OCI-M1 (cell line): Measurements from ENCODE around the gene PROSER3.

Experiments
- DNase-seq: peaks from one replicate; lab custom pipeline; 2025; lab: John Stamatoyannopoulos, UW

PROSER3 gene

DNA sequence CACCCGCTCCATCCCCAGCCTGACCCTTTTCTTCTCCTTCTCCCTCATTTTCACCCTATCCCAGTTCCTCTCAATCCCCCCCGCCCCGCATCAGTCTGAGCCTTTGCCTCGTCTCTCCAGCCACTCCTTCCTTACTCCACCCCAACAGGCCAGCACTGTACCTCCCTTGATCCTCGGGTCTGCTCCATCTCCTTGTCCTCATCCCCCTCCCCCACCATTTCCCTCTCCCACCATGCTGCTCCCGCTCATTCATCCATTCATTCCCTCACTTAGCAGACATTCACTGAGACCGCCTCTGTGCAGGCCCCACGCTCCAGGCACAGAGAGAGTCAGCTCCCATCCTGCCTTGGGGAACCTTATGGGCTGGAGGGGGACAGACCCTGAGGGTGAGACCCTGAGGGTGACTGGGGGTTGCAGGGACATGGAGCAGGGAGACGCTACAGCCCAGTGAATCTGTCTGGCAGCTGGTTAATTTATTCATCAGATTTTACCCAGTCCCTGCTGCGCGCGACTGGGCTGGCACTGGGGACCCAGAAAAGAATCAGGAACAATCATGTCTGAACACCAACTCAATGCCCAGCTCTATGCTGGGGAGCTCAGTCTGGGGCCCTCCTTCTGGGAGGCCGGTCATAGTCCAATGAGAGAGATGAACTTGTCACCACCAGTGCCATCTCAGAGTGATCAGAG is 18.3 kb downstream of the PROSER3 start:
- no peak for DNase-seq

DNA sequence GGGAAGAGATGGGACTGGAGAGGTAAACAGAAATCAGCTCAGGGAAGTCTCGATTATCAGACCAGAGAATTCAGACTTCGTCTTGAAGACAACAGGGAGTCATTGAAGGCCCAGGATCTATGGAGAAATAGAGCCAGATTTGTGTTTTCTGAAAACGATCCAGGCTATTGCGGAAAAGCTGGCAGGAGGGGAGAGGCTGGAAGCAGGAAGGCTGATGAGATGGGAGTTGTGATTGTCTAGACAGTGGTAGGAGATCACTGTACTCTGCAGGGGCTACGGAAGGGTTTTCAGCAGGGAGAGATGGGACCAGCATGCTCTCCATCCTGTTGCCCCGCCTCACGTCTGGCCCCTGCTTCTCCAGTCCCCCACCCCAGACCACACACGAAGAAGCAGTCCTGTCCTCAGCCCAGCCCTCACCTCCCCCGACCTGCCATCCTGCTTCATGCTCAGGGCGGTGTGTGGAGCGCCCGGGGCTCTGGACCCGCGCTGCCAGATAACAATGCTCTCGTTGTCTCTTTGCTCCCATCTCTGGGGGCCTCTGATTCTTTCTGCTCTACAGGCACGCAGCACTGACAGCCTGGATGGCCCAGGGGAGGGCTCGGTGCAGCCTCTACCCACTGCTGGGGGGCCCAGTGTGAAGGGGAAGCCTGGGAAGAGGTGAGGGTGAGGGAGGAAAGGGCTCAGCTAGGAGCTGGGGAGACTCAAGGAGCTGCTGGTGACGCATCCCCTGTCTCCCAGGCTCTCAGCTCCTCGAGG is 19.3 kb downstream of the PROSER3 start:
- no peak for DNase-seq

DNA sequence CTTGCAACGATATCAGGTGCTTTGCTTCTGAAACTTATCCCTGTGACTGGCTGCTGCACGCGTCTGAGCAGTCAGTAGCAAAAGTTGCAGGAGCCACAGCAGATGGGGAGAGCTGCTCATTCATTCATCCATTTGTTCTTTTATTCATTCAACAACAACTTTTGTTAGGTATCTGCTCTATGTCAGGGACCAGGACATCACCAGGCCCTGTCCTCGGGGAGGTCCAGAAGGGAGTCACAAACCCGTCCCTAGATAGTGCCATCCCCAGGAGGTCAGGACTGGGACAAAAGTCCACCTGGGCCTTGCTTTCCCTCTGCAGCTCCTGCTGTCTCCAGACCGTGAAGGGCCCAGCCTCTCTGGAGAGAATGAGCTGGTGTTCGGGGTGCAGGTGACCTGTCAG is 20.0 kb downstream of the PROSER3 start:
- no peak for DNase-seq

DNA sequence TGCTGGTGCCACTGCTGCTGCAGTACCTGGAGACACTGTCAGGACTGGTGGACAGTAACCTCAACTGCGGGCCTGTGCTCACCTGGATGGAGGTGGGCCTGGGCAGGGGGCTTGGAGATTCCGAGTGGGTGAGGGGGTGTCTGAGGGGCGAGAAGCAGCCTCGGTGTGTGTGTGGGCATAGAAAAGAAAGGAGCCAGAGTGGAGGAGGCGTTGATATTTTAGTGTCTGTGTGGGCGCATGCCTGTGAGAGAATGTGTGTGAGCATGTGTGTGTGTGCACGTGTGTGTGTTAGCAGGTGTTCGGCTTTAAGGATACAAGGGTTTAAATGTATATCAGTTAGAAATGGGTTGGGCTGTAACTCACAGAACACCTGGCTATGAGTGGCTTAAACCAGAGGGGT is 21.1 kb downstream of the PROSER3 start:
- no peak for DNase-seq

DNA sequence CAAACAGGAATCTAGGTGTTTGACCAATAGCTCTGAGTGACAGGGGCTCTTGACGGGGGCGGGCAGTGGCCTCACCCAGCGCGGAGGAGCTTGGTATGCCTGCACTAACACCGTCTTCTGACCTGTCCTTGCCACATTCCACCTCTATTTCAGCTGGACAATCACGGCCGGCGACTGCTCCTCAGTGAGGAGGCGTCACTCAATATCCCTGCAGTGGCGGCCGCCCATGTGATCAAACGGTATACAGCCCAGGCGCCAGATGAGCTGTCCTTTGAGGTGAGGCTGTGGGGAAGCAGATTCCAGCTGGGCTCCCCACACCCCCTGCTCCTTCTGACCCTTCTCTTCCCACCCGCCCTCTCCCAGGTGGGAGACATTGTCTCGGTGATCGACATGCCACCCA is 22.1 kb downstream of the PROSER3 start:
- no peak for DNase-seq

DNA sequence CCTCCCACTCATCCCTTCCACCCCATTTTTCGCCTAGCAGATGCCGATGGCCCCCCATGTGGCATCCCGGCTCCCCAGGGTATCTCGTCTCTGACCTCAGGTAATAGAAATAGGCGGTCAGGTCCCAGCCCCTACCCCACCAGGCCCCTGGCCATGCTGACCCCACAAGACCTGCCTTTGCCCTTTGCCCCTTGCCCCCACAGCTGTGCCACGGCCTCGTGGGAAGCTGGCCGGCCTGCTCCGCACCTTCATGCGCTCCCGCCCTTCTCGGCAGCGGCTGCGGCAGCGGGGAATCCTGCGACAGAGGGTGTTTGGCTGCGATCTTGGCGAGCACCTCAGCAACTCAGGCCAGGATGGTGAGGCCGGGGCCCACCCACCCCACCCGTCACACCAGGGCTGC is 22.7 kb downstream of the PROSER3 start:
- no peak for DNase-seq

DNA sequence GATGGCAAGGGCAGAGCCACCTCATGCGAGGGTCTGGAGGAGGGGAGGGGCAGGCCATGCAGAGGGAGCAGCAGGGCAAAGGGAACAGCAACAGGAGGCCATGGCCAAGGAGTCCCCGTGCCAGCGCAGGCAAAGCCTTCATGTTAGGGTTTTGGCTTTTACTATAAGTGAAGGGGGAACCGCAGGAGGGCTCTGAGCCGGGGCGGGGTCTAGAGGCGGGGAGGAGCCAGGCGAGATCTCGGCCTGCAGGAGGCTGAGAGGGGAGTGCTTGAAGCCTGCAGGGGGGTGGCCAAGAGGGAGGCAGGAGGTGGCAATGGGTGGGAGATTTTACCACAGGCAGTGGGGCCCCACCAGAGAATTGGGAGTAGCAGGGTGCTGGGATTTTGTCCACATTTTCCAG is 23.7 kb downstream of the PROSER3 start:
- no peak for DNase-seq

DNA sequence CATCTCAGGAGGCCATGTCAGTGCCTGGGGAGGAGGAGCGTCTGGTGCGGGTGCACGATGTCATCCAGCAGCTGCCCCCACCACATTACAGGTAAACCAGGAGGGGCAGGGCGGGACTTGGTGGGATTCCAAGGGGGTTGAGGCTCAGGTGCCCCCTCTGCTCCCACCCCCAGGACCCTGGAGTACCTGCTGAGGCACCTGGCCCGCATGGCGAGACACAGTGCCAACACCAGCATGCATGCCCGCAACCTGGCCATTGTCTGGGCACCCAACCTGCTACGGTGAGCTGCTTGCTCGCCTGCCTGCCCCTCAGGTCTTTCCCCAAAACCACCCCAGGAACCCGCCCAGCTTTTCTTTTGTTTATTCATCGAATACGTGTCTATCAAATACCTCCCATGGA is 24.6 kb downstream of the PROSER3 start:
- no peak for DNase-seq

DNA sequence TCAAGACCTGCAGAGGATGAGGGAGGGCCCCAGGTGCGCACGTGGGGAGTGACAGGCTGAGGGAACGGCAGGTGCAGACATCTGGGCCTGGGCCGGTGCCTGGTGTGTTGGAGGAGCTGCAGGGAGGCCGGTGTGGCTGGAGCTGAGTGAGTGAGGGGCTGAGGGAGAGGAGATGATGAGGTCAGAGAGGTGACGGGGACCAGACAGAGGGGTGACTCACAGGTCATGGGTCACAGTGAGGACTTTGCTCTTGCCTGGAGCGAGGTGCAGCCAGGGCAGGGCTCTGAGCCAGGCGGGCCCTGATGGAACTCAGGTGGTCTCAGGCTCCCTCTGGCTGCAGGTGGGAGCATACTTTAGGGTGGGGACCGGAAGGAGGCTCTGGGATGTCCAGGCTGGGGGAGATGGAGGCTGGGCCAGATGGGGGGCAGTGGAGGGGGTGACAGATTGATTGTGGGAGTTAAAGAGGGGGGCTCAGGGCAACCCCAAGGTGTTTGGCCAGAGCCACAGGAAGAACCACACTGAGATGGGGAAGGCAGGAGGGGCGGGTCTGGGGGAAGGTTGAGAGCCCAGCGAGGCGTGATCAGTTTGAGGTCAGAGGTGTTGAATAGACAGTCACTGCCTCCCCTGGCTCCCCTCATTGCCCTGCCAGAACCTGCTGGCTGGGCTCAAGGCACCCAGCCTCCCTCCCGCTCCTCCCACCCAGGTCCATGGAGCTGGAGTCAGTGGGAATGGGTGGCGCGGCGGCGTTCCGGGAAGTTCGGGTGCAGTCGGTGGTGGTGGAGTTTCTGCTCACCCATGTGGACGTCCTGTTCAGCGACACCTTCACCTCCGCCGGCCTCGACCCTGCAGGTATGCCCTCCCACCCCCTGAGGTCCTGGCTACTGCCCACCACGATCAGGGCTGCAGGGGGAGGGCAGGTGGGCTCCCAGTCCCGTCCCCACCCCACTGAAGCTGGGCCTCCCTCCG is 25.8 kb downstream of the PROSER3 start:
- no peak for DNase-seq

DNA sequence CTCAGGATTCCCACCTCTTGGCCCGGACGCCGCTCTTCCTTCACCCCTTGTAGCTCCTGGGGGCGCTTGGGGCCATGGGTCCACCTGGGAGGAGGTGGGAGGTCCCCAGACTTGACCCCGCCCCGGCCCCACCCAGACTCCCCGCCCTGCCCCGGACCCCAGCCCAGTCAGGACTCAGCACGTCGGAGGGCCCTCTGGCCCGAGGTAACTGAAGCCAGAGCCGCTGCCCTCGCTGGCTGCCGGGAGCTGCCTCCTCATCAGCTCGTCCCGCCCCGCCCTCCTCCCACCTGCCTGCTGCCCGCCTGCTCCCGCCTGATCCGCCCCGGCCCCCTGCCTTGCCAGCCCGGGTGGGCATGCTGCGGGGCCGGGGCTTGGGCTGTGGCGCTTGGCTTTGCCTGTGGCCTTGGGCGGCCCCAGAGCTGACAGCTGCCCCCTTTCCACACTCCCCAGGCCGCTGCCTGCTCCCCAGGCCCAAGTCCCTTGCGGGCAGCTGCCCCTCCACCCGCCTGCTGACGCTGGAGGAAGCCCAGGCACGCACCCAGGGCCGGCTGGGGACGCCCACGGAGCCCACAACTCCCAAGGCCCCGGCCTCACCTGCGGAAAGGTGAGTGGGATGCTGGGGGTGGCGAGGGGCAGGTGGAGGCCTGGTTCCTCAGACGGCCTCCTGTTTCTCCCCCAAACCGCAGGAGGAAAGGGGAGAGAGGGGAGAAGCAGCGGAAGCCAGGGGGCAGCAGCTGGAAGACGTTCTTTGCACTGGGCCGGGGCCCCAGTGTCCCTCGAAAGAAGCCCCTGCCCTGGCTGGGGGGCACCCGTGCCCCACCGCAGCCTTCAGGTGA is 26.7 kb downstream of the PROSER3 start:
- no peak for DNase-seq

DNA sequence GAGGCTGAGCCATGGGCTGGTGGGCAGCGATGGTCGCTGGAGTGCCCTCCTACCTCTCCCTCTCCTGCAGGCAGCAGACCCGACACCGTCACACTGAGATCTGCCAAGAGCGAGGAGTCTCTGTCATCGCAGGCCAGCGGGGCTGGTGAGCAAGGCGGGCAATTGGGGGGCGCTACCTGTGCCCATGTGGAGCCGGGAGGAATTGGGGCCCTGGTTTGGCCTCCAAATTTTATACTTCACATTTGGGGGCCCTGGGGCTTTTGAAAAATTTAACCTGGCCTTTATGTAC is 27.3 kb downstream of the PROSER3 start:
- no peak for DNase-seq

DNA sequence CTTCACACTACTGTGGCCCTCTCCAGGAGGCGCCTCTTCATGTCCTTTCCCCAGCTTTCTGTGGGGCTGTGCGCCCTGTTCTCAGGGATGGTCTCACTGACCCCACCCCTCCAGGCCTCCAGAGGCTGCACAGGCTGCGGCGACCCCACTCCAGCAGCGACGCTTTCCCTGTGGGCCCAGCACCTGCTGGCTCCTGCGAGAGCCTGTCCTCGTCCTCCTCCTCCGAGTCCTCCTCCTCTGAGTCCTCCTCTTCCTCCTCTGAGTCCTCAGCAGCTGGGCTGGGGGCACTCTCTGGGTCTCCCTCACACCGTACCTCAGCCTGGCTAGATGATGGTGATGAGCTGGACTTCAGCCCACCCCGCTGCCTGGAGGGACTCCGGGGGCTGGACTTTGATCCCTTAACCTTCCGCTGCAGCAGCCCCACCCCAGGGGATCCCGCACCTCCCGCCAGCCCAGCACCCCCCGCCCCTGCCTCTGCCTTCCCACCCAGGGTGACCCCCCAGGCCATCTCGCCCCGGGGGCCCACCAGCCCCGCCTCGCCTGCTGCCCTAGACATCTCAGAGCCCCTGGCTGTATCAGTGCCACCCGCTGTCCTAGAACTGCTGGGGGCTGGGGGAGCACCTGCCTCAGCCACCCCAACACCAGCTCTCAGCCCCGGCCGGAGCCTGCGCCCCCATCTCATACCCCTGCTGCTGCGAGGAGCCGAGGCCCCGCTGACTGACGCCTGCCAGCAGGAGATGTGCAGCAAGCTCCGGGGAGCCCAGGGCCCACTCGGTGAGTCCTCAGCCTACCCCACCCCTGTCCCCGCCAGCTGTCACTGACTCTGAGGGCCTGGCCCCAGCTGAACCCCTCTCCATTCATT is 28.6 kb downstream of the PROSER3 start:
- no peak for DNase-seq

DNA sequence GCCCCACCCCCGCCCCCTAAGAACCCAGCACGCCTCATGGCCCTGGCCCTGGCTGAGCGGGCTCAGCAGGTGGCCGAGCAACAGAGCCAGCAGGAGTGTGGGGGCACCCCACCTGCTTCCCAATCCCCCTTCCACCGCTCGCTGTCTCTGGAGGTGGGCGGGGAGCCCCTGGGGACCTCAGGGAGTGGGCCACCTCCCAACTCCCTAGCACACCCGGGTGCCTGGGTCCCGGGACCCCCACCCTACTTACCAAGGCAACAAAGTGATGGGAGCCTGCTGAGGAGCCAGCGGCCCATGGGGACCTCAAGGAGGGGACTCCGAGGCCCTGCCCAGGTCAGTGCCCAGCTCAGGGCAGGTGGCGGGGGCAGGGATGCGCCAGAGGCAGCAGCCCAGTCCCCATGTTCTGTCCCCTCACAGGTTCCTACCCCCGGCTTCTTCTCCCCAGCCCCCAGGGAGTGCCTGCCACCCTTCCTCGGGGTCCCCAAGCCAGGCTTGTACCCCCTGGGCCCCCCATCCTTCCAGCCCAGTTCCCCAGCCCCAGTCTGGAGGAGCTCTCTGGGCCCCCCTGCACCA is 29.3 kb downstream of the PROSER3 start:
- DNase-seq = no peak

DNA sequence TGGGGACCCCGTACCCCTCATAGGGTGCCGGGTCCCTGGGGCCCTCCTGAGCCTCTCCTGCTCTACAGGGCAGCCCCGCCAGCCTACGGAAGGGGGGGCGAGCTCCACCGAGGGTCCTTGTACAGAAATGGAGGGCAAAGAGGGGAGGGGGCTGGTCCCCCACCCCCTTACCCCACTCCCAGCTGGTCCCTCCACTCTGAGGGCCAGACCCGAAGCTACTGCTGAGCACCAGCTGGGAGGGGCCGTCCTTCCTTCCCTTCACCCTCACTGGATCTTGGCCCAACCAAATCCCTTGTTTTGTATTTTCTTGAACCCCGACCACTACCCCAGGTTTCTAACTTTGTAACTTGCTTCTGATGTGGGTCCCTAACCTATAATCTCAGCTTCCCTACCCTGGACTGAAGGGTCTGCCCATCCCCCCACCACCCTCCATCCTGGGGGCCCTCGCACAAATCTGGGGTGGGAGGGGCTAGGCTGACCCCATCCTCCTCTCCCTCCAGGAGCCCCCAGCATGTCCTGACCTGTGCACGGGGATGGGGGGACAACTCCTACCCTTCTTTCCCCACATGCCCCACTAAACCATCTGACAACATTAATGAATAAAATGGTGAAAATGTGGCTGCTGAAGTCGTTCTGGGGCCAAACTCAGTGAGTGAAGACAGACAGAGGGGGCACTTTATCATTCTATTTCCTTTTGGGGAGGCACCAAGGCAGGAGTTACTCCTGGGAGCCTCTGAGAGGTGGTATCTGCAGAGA is 30.4 kb downstream of the PROSER3 start:
- DNase-seq = no peak

DNA sequence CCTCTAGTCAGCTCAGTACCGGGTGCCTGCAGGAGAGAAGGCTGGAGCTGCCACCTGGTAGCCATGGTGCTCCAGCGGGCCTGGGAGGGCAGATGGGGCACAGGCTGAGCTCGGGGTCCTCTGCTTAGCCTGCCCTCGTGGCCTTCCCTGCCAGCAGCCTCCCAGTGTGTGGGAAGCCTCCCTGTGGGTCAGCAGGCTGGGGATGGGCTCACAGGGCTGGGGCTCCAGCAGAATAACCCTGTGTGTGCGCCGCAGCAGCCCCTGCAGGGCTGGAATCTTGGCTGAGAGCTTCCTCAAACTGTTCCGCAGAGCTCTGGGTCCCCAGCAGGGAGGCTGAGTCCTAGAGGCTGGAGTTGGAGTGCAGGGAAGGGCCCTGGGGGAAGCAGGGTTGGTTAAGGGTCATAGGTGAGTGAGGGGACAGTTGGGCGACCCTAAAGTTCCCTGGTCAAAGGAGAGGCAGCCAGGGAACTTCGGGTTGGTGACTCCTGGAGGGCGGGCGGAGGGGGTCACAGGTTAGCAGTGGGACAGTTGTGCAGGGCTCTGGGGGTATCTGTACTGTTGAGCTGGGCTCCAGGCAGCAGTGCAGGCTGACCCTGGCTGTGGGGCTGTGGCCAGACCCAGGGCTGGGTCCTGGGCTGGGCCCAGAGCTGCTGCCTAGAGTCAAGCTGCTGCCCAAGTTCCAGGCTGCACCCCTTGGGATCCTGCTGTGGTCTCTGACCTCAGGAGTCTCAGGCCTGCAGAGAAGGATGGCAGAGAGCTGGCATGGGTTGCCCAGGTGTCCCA is 31.4 kb downstream of the PROSER3 start:
- DNase-seq = no peak

DNA sequence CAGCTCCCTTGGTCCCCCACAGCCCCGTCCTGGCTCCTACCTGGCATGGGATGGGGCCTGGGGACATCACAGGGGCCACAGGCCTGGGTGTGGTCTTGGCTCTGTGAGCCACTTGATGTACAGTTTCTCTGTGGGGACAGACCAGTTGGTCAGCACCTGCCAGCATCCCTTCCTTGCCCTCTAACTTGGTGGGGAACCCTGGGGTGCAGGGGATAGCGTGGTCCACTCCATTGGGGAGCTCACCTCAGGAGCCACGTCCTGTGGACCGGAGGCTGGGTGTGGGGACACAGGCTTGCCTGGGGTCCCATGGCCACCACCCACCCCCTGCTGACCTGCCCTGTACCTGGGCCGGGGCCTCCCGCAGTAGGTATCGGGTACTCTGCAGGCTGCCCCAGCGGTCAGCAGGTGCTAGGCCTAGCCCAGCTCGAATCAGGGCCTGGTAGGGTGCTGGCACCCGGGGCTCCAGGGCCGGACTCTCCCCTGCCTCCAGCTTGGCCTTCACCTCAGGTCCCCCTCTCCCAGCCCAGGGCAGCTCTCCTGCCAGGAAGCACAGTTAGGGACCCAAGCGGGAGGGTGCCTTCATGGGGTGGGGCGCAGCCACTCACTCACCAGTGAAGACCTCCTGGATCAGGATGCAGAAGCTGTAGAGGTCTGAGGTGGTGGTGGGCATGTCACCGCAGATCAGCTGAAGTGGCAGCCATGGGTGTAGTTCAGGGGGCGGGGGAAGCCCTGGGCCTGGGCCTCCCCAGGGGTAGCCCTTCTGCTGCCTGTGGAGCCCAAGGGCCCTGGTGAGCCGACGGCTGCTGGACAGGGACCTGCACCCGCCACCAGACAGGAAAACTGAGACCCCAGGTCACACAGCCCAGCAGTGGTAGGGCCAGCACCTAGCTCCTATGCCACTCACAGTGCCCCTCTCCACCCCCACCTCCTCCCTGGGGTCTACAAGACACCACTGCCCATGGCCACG is 32.3 kb downstream of the PROSER3 start:
- DNase-seq = no peak

DNA sequence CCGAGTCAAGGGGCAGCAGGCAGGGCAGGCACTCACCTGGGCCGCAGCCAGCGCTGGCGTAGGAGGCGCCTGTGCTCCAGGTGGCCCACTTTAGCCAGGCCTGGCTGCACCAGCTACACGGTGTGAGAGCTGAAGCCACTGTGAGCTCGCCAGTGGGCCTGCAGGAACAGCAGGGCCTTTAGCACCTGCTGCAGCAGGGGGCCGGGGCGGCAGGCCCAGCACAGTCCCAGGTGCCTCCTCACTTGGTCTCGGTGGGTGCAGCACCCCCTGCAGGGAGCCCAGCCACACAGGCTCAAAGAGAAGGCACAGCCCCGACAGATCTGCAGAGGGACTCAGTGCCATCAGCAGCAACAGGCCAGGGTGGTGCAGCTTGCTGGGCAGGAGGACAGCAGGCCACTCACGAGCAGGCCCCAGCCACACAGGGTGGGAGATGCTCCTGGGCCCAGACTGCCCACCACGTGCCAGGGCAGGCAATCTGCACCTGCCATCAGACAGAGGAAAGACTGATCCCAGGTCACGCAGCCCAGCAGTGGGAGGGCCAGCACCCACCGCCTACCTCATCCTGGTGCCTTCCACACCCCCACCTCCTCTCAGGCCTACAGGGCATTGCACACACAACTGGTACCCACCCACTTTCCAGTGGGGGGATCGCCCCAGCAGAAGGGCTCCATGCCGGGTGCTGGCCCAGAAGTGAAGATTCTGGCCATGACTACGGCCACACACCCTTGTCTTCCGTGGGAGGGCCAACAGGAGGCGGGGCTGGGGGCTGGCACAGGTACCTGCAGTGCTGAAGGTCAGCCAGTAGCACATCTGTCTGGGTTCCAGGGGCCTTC is 33.2 kb downstream of the PROSER3 start:
- DNase-seq = no peak
